ENCODE results near the gene KCTD2.

KCTD2 gene

GRCh38 chr17:75008373-75008772 lies 38.7 kb upstream of the KCTD2 start:
- Histone ChIP-seq H3K9me3 (ENCODE audit: control insufficient read depth, low read depth, low read length) (no peaks in the 10 kb centered on the region), H3K36me3 (ENCODE audit: control insufficient read depth, low read depth, low read length) (peaks cover 3% of the 10 kb centered on the region), H3K27me3 (ENCODE audit: control insufficient read depth, insufficient read depth, low read length) (no peaks in the 10 kb centered on the region), H3K4me3 (ENCODE audit: low read length) (no peak overlapping the region), H3K27ac (ENCODE audit: low read length) (no peak overlapping the region), H3K4me1 (ENCODE audit: control insufficient read depth, low read depth, low read length) (peaks cover 9% of the 10 kb centered on the region), H3K9ac (ENCODE audit: low read length) (no peak overlapping the region)

- Histone ChIP-seq H3K36me3 (ENCODE audit: control insufficient read depth, low read depth, low read length) (no peaks in the 10 kb centered on the region), H3K4me3 (ENCODE audit: low read length) (no peak overlapping the region), H3K9me3 (ENCODE audit: control insufficient read depth, low read depth, low read length) (no peaks in the 10 kb centered on the region), H3K27ac (ENCODE audit: low read length) (no peak overlapping the region), H3K4me1 (ENCODE audit: control insufficient read depth, low read depth, low read length) (peaks cover 15% of the 10 kb centered on the region), H3K9ac (ENCODE audit: low read length) (no peak overlapping the region), H3K27me3 (ENCODE audit: control insufficient read depth, insufficient read depth, low read length) (no peaks in the 10 kb centered on the region)
These were observed 37.8 kb upstream of the KCTD2 start for GRCh38 chr17:75009139-75009724.

GRCh38 chr17:75010683-75011400 lies 36.2 kb upstream of the KCTD2 start:
- H3K4me1 ChIP-seq (ENCODE audit: control insufficient read depth, low read depth, low read length), result peaks cover 15% of the 10 kb centered on the region

GRCh38 chr17:75011401-75012095 lies 35.5 kb upstream of the KCTD2 start:
- Histone ChIP-seq H3K27me3 (ENCODE audit: control insufficient read depth, insufficient read depth, low read length) (no peaks in the 10 kb centered on the region), H3K4me1 (ENCODE audit: control insufficient read depth, low read depth, low read length) (peaks cover 15% of the 10 kb centered on the region), H3K9ac (ENCODE audit: low read length) (peak overlapping the region; percentile 85), H3K9me3 (ENCODE audit: control insufficient read depth, low read depth, low read length) (no peaks in the 10 kb centered on the region), H3K4me3 (ENCODE audit: low read length) (peak overlapping the region; percentile 73), H3K36me3 (ENCODE audit: control insufficient read depth, low read depth, low read length) (peaks cover under 1% of the 10 kb centered on the region), H3K27ac (ENCODE audit: low read length) (peak overlapping the region; percentile 70)

More at GRCh38 chr17:75010683-75011400, 36.2 kb upstream of the KCTD2 start:
- no peaks in the 10 kb centered on the region for H3K27me3 ChIP-seq (ENCODE audit: control insufficient read depth, insufficient read depth, low read length)
- no peak overlapping the region for H3K4me3 ChIP-seq (ENCODE audit: low read length)
- no peak overlapping the region for H3K27ac ChIP-seq (ENCODE audit: low read length)
- H3K36me3 ChIP-seq (ENCODE audit: control insufficient read depth, low read depth, low read length), result no peaks in the 10 kb centered on the region
- no peaks in the 10 kb centered on the region for H3K9me3 ChIP-seq (ENCODE audit: control insufficient read depth, low read depth, low read length)
- no peak overlapping the region for H3K9ac ChIP-seq (ENCODE audit: low read length)

DNA sequence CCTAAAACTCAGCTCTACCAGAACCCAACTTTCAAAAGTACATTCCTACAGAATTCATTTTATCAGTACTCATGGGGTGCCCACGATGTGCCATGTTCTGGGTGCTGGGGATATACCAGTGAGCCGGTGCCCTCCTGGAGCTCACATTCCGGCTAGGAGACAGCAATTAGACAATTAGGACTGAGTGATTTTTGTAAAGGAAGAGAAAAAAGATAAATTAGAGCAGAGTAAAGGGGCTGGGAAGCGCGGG lies 35.0 kb upstream of the KCTD2 start:
- peak overlapping the region; percentile 70 for H3K27ac ChIP-seq (ENCODE audit: low read length)
- H3K36me3 ChIP-seq (ENCODE audit: control insufficient read depth, low read depth, low read length), result peaks cover 5% of the 10 kb centered on the region
- H3K4me3 ChIP-seq (ENCODE audit: low read length), result peak overlapping the region; percentile 73
- no peaks in the 10 kb centered on the region for H3K9me3 ChIP-seq (ENCODE audit: control insufficient read depth, low read depth, low read length)
- H3K9ac ChIP-seq (ENCODE audit: low read length), result peak overlapping the region; percentile 85
- no peaks in the 10 kb centered on the region for H3K27me3 ChIP-seq (ENCODE audit: control insufficient read depth, insufficient read depth, low read length)
- peaks cover 15% of the 10 kb centered on the region for H3K4me1 ChIP-seq (ENCODE audit: control insufficient read depth, low read depth, low read length)

- peaks cover 15% of the 10 kb centered on the region for H3K4me1 ChIP-seq (ENCODE audit: control insufficient read depth, low read depth, low read length)
These were observed 34.5 kb upstream of the KCTD2 start, which contains the start of gene MRPL58 for GRCh38 chr17:75012346-75013091. Gene MRPL58 (plus strand): TSS chr17:75012670. CDS start chr17:75012687, 17 bp downstream.

DNA sequence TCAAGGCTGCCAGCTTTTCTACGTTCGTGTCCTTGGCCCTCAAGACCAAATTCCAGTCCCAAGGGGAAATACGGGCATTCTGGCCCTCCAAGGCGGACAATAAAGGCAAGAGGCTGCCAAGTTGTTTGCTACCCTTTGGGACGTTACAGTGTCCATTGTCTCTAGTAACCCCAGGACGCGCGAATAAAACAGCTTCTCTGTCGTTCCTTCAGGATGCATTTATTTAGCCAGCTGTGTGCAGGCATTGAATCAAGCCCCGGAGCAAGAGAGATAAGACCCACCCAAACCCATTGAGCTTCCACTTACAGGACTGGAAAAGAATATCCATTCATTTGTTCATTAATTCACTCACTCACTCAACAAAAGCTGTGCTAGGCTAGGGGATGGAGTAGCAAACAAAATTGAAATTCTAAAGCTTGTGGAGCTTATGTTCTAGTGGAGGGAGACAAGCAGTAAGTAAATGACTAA lies 33.9 kb upstream of the KCTD2 start:
- Histone ChIP-seq H3K27me3 (ENCODE audit: control insufficient read depth, insufficient read depth, low read length) (no peaks in the 10 kb centered on the region), H3K4me3 (ENCODE audit: low read length) (peak overlapping the region; percentile 73), H3K4me1 (ENCODE audit: control insufficient read depth, low read depth, low read length) (peaks cover 15% of the 10 kb centered on the region), H3K9ac (ENCODE audit: low read length) (peak overlapping the region; percentile 85), H3K36me3 (ENCODE audit: control insufficient read depth, low read depth, low read length) (peaks cover 5% of the 10 kb centered on the region), H3K9me3 (ENCODE audit: control insufficient read depth, low read depth, low read length) (no peaks in the 10 kb centered on the region), H3K27ac (ENCODE audit: low read length) (peak overlapping the region; percentile 28)

More at GRCh38 chr17:75012346-75013091, 34.5 kb upstream of the KCTD2 start, which contains the start of gene MRPL58:
- H3K9me3 ChIP-seq (ENCODE audit: control insufficient read depth, low read depth, low read length), result no peaks in the 10 kb centered on the region
- peak within 1 kb of the TSS; percentile 85 for H3K9ac ChIP-seq (ENCODE audit: low read length)
- H3K27ac ChIP-seq (ENCODE audit: low read length), result peak within 1 kb of the TSS; percentile 70
- H3K36me3 ChIP-seq (ENCODE audit: control insufficient read depth, low read depth, low read length), result peaks cover 5% of the 10 kb centered on the region
- H3K27me3 ChIP-seq (ENCODE audit: control insufficient read depth, insufficient read depth, low read length), result no peaks in the 10 kb centered on the region
- peak within 1 kb of the TSS; percentile 73 for H3K4me3 ChIP-seq (ENCODE audit: low read length)

DNA sequence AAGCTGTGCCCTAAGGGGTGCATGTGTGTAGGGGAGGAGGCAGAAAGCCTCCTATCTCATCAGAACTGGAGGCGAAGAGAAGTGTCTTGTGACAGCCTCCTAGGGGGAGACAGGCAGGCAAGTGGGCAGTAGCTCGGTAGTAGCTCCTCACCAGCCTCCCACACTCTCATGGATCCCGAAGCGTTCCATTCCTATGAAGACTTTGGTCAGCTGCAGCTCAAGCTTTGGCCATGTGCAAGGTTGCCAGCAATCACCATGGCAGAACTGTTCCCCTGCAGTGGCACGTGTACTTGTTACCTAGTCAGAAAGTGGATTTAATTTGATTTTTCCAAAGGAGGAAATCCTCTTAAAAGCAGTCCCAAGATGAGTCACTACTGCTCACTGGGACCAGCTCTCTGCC lies 27.9 kb upstream of the KCTD2 start:
- Histone ChIP-seq H3K27me3 (ENCODE audit: control insufficient read depth, insufficient read depth, low read length) (no peaks in the 10 kb centered on the region), H3K9ac (ENCODE audit: low read length) (no peak overlapping the region)

DNA sequence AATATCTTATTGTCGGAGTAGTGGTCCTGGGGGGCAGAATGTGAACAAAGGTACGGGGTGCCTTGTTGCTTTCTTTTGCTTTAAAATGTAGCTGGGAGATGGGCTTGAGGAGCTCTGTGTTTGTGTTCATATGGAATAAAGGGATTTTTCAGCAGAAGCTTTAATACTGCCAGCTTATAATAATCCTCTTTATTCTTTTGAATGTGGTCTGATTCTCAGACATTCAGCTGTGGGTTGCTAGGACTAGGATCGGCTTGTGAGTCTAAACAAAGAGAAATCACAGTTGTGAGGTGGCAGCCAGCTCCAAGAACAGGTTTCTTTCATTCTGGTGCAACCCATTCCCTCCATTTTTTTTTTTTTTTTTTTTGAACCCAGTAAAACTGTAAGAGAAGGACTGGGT lies 27.3 kb upstream of the KCTD2 start:
- Histone ChIP-seq H3K27ac (ENCODE audit: low read length) (no peak overlapping the region), H3K36me3 (ENCODE audit: control insufficient read depth, low read depth, low read length) (peaks cover 26% of the 10 kb centered on the region), H3K27me3 (ENCODE audit: control insufficient read depth, insufficient read depth, low read length) (no peaks in the 10 kb centered on the region), H3K9ac (ENCODE audit: low read length) (no peak overlapping the region), H3K4me3 (ENCODE audit: low read length) (no peak overlapping the region), H3K4me1 (ENCODE audit: control insufficient read depth, low read depth, low read length) (no peaks in the 10 kb centered on the region), H3K9me3 (ENCODE audit: control insufficient read depth, low read depth, low read length) (no peaks in the 10 kb centered on the region)

More for the DNA sequence above, 27.9 kb upstream of the KCTD2 start:
- no peak overlapping the region for H3K4me3 ChIP-seq (ENCODE audit: low read length)
- H3K27ac ChIP-seq (ENCODE audit: low read length), result no peak overlapping the region
- H3K4me1 ChIP-seq (ENCODE audit: control insufficient read depth, low read depth, low read length), result no peaks in the 10 kb centered on the region
- peaks cover 26% of the 10 kb centered on the region for H3K36me3 ChIP-seq (ENCODE audit: control insufficient read depth, low read depth, low read length)
- H3K9me3 ChIP-seq (ENCODE audit: control insufficient read depth, low read depth, low read length), result no peaks in the 10 kb centered on the region

GRCh38 chr17:75020331-75021110 lies 26.5 kb upstream of the KCTD2 start:
- Histone ChIP-seq H3K9ac (ENCODE audit: low read length) (no peak overlapping the region), H3K4me1 (ENCODE audit: control insufficient read depth, low read depth, low read length) (no peaks in the 10 kb centered on the region), H3K36me3 (ENCODE audit: control insufficient read depth, low read depth, low read length) (peaks cover 26% of the 10 kb centered on the region), H3K4me3 (ENCODE audit: low read length) (no peak overlapping the region), H3K9me3 (ENCODE audit: control insufficient read depth, low read depth, low read length) (no peaks in the 10 kb centered on the region), H3K27ac (ENCODE audit: low read length) (no peak overlapping the region), H3K27me3 (ENCODE audit: control insufficient read depth, insufficient read depth, low read length) (no peaks in the 10 kb centered on the region)
